ENCODE measurements around the gene RAD50. TPM values are rescaled to one million over a fixed set of nuclear protein-coding genes. Genes with fewer than 3 reads are reported as not detected.

RAD50 gene
- total RNA-seq, 1 donor from 2014 or later, result 50.2 TPM

DNA sequence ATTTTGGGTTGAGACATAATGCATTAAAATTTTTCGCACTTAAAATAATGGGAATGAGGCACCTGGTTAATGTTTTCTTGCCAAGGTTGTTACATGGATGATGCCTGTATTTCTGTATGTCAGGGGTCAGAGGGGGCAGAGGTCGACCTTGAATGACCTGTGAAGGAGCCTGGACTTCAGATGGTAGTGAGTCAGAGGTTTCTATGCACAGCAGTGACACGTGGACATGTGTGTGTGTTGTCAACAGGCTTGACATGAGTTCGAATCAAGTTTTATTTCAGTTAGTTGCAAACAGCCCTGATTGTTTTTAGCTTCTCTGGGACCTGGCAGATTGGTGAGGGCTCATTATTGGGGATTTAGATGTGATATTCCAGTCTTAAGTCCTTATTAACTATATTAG lies 17.1 kb upstream of the RAD50 start:
- TF ChIP-seq, protein P1, sequence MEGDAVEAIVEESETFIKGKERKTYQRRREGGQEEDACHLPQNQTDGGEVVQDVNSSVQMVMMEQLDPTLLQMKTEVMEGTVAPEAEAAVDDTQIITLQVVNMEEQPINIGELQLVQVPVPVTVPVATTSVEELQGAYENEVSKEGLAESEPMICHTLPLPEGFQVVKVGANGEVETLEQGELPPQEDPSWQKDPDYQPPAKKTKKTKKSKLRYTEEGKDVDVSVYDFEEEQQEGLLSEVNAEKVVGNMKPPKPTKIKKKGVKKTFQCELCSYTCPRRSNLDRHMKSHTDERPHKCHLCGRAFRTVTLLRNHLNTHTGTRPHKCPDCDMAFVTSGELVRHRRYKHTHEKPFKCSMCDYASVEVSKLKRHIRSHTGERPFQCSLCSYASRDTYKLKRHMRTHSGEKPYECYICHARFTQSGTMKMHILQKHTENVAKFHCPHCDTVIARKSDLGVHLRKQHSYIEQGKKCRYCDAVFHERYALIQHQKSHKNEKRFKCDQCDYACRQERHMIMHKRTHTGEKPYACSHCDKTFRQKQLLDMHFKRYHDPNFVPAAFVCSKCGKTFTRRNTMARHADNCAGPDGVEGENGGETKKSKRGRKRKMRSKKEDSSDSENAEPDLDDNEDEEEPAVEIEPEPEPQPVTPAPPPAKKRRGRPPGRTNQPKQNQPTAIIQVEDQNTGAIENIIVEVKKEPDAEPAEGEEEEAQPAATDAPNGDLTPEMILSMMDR (IDR thresholded peaks at IDR 0.05; ENCODE audit: unreplicated experiment), result no peak

GRCh38 chr5:132540149-132540548 lies 16.6 kb upstream of the RAD50 start:
- H3K4me1 Mint-ChIP-seq (ENCODE audit: low read depth), result no peaks in the 10 kb centered on the region
- H3K27me3 Mint-ChIP-seq, result peaks cover 20% of the 10 kb centered on the region
- DNase-seq (ENCODE audit: low spot score, unreplicated experiment), result no peak
- no peaks in the 10 kb centered on the region for H3K9me3 Mint-ChIP-seq (ENCODE audit: low read depth)
- TF ChIP-seq, protein P1 (IDR thresholded peaks at IDR 0.05; ENCODE audit: unreplicated experiment), result no peak
- no peaks in the 10 kb centered on the region for H3K36me3 Mint-ChIP-seq (ENCODE audit: insufficient read depth)
- H3K4me3 Mint-ChIP-seq (ENCODE audit: low read depth), result no peak overlapping the region
- no peak overlapping the region for H3K27ac Mint-ChIP-seq

More for the DNA sequence above, 17.1 kb upstream of the RAD50 start:
- Mint-ChIP-seq H3K4me1 (ENCODE audit: low read depth) (no peaks in the 10 kb centered on the region), H3K27me3 (peaks cover 25% of the 10 kb centered on the region), H3K9me3 (ENCODE audit: low read depth) (no peaks in the 10 kb centered on the region), H3K27ac (no peak overlapping the region), H3K36me3 (ENCODE audit: insufficient read depth) (no peaks in the 10 kb centered on the region), H3K4me3 (ENCODE audit: low read depth) (no peak overlapping the region)
- no peak for DNase-seq (ENCODE audit: low spot score, unreplicated experiment)

DNA sequence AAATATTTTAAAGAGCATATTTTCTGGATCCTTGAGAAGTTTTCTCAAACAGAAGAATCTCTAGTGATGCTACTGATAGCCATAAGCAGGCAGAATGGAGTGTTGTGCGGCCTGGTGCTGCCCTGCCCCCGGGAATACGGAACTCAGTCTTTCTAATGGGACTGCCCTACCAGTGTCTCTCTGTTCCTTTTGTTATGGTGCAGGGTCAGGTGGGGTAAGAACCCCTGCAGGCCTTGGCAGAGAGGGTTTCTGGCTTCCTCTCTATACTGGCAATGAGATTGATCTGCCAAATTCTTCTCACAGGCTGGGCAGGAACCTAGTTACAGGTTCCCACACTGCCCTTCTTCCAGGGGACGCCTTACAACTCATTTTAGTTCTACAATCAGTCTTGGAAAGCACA lies 16.0 kb upstream of the RAD50 start:
- DNase-seq (ENCODE audit: low spot score, unreplicated experiment), result no peak
- Mint-ChIP-seq H3K9me3 (ENCODE audit: low read depth) (no peaks in the 10 kb centered on the region), H3K27ac (no peak overlapping the region), H3K36me3 (ENCODE audit: insufficient read depth) (no peaks in the 10 kb centered on the region), H3K4me3 (ENCODE audit: low read depth) (no peak overlapping the region), H3K4me1 (ENCODE audit: low read depth) (no peaks in the 10 kb centered on the region), H3K27me3 (peaks cover 14% of the 10 kb centered on the region)
- TF ChIP-seq, protein P1 (IDR thresholded peaks at IDR 0.05; ENCODE audit: unreplicated experiment), result no peak

DNA sequence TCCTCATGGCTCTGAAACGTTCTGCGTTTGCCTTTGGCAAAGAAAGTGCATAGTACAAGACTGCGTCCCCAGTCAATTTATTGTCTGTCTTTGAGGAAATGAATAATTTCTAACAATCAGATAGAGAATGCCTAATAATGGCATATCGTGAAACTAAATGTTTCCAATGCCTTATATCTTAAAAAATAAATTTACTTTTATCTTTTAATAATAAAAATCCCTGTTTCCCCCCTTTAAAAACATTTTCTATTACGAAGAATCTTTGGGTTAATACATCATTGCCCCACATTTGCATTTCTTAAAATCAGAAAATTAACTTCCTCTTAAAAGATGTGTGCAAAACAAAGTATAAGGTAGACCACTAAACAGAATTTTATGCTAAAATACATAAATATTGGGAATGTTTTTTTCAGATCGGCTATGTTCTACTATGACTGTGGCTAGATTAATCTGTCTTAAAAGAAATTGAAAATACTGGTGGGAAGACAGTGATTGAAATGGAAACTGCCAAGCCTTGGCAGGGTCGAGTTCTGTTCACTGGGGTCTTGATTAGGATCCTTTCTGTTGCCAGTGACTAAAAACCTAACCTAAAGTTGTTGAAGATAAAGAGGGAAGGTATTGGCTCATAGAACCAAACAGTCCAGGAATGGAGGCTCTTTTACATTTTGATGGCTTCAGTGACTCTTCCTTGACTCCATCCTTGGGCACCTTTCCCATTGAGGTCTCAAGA lies 13.1 kb upstream of the RAD50 start, which contains the start of gene IL5:
IL5 (minus strand) TSS at position 51 of the 730 bp plus-strand sequence; CDS start at position 7, 44 bp downstream.
- TF ChIP-seq, protein P1 (IDR thresholded peaks at IDR 0.05; ENCODE audit: unreplicated experiment), result no peak
- H3K4me3 Mint-ChIP-seq (ENCODE audit: low read depth), result no peak within 1 kb of the TSS
- DNase-seq (ENCODE audit: low spot score, unreplicated experiment), result no peak
- H3K4me1 Mint-ChIP-seq (ENCODE audit: low read depth), result no peaks in the 10 kb centered on the region
- no peaks in the 10 kb centered on the region for H3K9me3 Mint-ChIP-seq (ENCODE audit: low read depth)
- H3K27ac Mint-ChIP-seq, result no peak within 1 kb of the TSS
- H3K36me3 Mint-ChIP-seq (ENCODE audit: insufficient read depth), result no peaks in the 10 kb centered on the region
- peaks cover 15% of the 10 kb centered on the region for H3K27me3 Mint-ChIP-seq

GRCh38 chr5:132546108-132546507 lies 10.7 kb upstream of the RAD50 start:
- H3K4me1 Mint-ChIP-seq (ENCODE audit: low read depth), result no peaks in the 10 kb centered on the region
- TF ChIP-seq, protein P1 (IDR thresholded peaks at IDR 0.05; ENCODE audit: unreplicated experiment), result no peak
- H3K27ac Mint-ChIP-seq, result no peak overlapping the region
- H3K4me3 Mint-ChIP-seq (ENCODE audit: low read depth), result no peak overlapping the region
- DNase-seq (ENCODE audit: low spot score, unreplicated experiment), result no peak
- H3K27me3 Mint-ChIP-seq, result peaks cover 19% of the 10 kb centered on the region
- H3K9me3 Mint-ChIP-seq (ENCODE audit: low read depth), result no peaks in the 10 kb centered on the region
- no peaks in the 10 kb centered on the region for H3K36me3 Mint-ChIP-seq (ENCODE audit: insufficient read depth)

Data from progenitor cell of endocrine pancreas (in vitro differentiated cells).